ENCODE results near the gene TENM4. TPM values are rescaled to one million over a fixed set of nuclear protein-coding genes. Genes with fewer than 3 reads are reported as not detected.

The TENM4 gene
- polyA plus RNA-seq, 1 experiment = 5.5 TPM

DNA sequence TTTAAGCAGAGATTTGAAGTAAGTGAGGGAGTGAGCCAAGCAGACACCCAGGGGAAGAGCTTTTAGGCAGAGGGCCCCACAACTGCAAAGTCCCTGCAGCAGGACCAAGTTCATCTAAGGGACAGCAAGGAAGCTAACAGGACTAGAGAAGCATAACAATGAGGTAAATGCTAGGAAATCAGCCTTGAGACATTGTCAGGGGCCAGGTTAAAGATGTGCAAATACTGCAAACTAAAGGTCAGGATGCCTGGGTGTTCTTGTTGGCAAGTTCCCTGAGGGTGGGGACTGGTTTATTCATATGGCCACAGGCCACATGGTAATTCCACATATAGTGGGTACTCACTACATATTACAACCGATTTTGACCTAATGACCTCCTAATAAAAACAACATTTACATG lies 467.0 kb downstream of the TENM4 start:
- POLR2A ChIA-PET = no interaction called here
- H3K27me3 ChIP-seq (ENCODE audit: control insufficient read depth, insufficient read depth, low read length) = peaks cover 3% of the 10 kb centered on the region
- DNase-seq (ENCODE audit: low read depth, low spot score) = no peak
- H3K4me3 ChIP-seq (ENCODE audit: low read depth, low read length) = no peak overlapping the region
- TF ChIP-seq, protein P1, sequence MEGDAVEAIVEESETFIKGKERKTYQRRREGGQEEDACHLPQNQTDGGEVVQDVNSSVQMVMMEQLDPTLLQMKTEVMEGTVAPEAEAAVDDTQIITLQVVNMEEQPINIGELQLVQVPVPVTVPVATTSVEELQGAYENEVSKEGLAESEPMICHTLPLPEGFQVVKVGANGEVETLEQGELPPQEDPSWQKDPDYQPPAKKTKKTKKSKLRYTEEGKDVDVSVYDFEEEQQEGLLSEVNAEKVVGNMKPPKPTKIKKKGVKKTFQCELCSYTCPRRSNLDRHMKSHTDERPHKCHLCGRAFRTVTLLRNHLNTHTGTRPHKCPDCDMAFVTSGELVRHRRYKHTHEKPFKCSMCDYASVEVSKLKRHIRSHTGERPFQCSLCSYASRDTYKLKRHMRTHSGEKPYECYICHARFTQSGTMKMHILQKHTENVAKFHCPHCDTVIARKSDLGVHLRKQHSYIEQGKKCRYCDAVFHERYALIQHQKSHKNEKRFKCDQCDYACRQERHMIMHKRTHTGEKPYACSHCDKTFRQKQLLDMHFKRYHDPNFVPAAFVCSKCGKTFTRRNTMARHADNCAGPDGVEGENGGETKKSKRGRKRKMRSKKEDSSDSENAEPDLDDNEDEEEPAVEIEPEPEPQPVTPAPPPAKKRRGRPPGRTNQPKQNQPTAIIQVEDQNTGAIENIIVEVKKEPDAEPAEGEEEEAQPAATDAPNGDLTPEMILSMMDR (IDR thresholded peaks at IDR 0.05; ENCODE audit: low read depth, low read length) = no peak
- CTCF ChIA-PET = interaction anchor here (3.0 kb wide), 1 partner anchor 328 kb away, joined by 14 read pairs; no protein-coding TSS in a partner anchor
- H3K9me3 ChIP-seq (ENCODE audit: control insufficient read depth, insufficient read depth, low read length) = no peaks in the 10 kb centered on the region
- no peak overlapping the region for H3K27ac ChIP-seq (ENCODE audit: low read depth, low read length)

DNA sequence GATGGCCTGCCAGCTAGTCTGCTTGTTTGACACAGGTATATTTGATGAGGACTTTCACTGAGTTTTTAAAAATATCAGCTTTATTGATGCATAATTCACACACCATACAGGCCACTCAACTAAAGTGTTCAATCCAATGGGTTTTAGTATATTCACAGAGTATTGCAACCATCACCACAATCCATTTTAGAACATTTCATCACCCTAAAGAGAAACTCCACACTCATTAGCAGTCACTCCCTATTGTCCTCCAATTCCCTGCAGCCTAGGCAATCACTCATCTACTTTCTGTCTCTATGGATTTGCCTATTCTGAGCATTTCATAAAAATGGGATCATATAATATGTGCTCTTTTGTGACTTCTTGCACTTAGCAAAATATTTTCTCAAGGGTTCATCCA lies 468.2 kb downstream of the TENM4 start:
- CTCF ChIA-PET = interaction anchor here (1.4 to 3.4 kb wide), 2 partner anchors 128 to 327 kb away, joined by 3 to 8 read pairs; no protein-coding TSS in a partner anchor
- no peak for DNase-seq (ENCODE audit: low read depth, low spot score)
- Histone ChIP-seq H3K27ac (ENCODE audit: low read depth, low read length) (no peak overlapping the region), H3K9me3 (ENCODE audit: control insufficient read depth, insufficient read depth, low read length) (no peaks in the 10 kb centered on the region), H3K4me3 (ENCODE audit: low read depth, low read length) (no peak overlapping the region), H3K27me3 (ENCODE audit: control insufficient read depth, insufficient read depth, low read length) (no peaks in the 10 kb centered on the region)
- TF ChIP-seq, protein P1 (IDR thresholded peaks at IDR 0.05; ENCODE audit: low read depth, low read length) = no peak
- POLR2A ChIA-PET = no interaction called here

DNA sequence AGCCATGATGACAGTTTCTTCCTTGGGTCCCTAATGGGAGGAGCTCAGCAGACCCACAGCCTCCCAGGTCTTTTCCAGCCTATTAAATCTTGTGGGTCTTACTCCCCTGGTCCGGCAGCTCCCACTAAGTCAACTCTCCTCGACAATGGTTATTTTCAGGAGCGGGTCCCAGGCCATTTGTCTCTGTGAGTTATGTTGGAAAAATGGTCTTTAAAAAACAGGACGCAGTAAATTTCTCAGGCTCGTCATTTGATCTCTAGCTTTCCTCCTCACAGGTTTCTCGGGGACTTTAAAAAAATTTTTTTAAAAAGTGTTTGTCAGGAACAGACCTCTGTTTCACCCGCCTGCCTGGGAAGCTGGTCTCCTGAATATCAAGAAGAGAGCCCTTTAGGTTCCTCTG lies 468.7 kb downstream of the TENM4 start:
- TF ChIP-seq, protein P1 (IDR thresholded peaks at IDR 0.05; ENCODE audit: low read depth, low read length) = no peak
- CTCF ChIA-PET = interaction anchor here (1.4 to 3.4 kb wide), 2 partner anchors 128 to 326 kb away, joined by 3 to 8 read pairs; no protein-coding TSS in a partner anchor

DNA sequence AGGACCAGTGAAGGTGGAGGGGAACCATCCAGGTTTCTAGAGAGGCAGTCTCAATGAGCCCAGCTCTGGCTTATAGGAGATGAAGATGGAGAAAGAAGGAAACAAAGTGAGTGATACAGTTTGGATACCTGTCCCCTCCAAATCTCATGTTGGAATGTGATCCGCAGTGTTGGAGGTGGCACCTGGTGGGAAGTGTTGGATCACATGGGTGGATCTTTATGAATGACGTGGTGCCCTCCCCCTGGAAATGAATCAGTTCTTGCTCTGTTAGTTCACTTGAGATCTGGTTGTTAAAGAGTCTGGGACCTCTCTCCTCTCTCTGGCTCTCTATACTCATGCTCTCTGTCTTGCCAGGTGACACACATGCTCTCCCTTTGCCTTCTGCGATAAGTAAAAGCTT lies 473.0 kb downstream of the TENM4 start:
- ChIA-PET POLR2A (no interaction called here), CTCF (no interaction called here)
- H3K27ac ChIP-seq (ENCODE audit: low read depth, low read length) = no peak overlapping the region
- TF ChIP-seq, protein P1 (IDR thresholded peaks at IDR 0.05; ENCODE audit: low read depth, low read length) = no peak
- H3K9me3 ChIP-seq (ENCODE audit: control insufficient read depth, insufficient read depth, low read length) = no peaks in the 10 kb centered on the region
- no peaks in the 10 kb centered on the region for H3K27me3 ChIP-seq (ENCODE audit: control insufficient read depth, insufficient read depth, low read length)
- no peak overlapping the region for H3K4me3 ChIP-seq (ENCODE audit: low read depth, low read length)
- no peak for DNase-seq (ENCODE audit: low read depth, low spot score)

More for the DNA sequence above, 468.7 kb downstream of the TENM4 start:
- POLR2A ChIA-PET = no interaction called here
- DNase-seq (ENCODE audit: low read depth, low spot score) = no peak
- no peak overlapping the region for H3K4me3 ChIP-seq (ENCODE audit: low read depth, low read length)
- H3K27ac ChIP-seq (ENCODE audit: low read depth, low read length) = no peak overlapping the region
- H3K9me3 ChIP-seq (ENCODE audit: control insufficient read depth, insufficient read depth, low read length) = no peaks in the 10 kb centered on the region
- H3K27me3 ChIP-seq (ENCODE audit: control insufficient read depth, insufficient read depth, low read length) = no peaks in the 10 kb centered on the region

DNA sequence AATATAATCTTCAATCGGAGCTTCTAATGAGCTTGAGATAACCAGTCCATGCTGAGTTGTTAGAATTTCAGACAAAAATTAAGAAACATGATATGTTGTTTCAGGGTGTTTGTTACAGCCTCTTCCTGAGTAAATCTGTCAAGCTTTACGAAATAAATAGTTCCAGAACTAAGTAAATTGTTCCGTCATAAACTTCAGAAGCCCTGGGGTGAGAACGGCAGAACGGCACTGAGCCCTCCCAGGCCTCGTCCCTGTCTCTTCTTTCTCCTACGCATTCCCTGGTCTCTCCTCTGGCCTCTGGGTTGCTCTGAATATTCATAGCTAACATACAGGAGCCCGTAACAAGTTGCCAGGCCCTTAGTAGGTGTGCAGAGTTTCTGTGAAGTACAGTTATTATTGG lies 475.4 kb downstream of the TENM4 start:
- ChIA-PET POLR2A (no interaction called here), CTCF (interaction anchor here (0.7 to 4.1 kb wide), 2 partner anchors 13 to 319 kb away, joined by 5 to 30 read pairs; no protein-coding TSS in a partner anchor)
- TF ChIP-seq, protein P1 (IDR thresholded peaks at IDR 0.05; ENCODE audit: low read depth, low read length) = no peak

More for the DNA sequence above, 475.4 kb downstream of the TENM4 start:
- Histone ChIP-seq H3K4me3 (ENCODE audit: low read depth, low read length) (no peak overlapping the region), H3K27ac (ENCODE audit: low read depth, low read length) (no peak overlapping the region), H3K9me3 (ENCODE audit: control insufficient read depth, insufficient read depth, low read length) (no peaks in the 10 kb centered on the region), H3K27me3 (ENCODE audit: control insufficient read depth, insufficient read depth, low read length) (no peaks in the 10 kb centered on the region)
- no peak for DNase-seq (ENCODE audit: low read depth, low spot score)
